HepG2 (cell line): Measurements from ENCODE around the gene ELP1. TPM values are rescaled to one million over a fixed set of nuclear protein-coding genes. Genes with fewer than 3 reads are reported as not detected.

ENCODE experiments used
- ARNTL ChIP-seq: sonication (generic); formaldehyde crosslinking; IDR thresholded peaks from 2 replicates; pipeline ENCODE4 v1.4.0; 2020; ENCODE audit warnings: mild to moderate bottlenecking, missing genetic modification reagents
- ATF1 ChIP-seq: IDR thresholded peaks from 2 replicates; pipeline ENCODE4 v1.6.1; 2016; ENCODE audit warnings: mild to moderate bottlenecking, control low read depth
- FIP1L1 ChIP-seq: fragments of 200-400 bp; formaldehyde crosslinking; IDR thresholded peaks from 2 replicates; pipeline ENCODE4 v1.6.1; 2018; ENCODE audit warnings: low read depth, mild to moderate bottlenecking, low read length, moderate library complexity, borderline replicate concordance; ENCODE audit not compliant: insufficient read depth
- FOXA1 ChIP-seq, 2 experiments: fragments of 450-650 bp in 1 of 2; sonication (generic) in 1 of 2; formaldehyde crosslinking in 1 of 2; IDR thresholded peaks; 2 replicates each; pipeline versions ENCODE4 v1.4.0 to v1.6.1; 2016 to 2020; ENCODE audit warnings: missing genetic modification reagents in 1 of 2
- FOXA3 ChIP-seq: IDR thresholded peaks from 2 replicates; pipeline ENCODE4 v1.6.1; 2016; ENCODE audit warnings: missing genetic modification reagents, missing compliant biosample characterization
- GPN1 ChIP-seq: sonication (generic); formaldehyde crosslinking; IDR thresholded peaks from 2 replicates; pipeline ENCODE4 v1.5.1; 2020; ENCODE audit warnings: missing genetic modification reagents, borderline replicate concordance
- HNRNPH1 ChIP-seq: fragments of 200-400 bp; formaldehyde crosslinking; optimal IDR thresholded peaks from 2 replicates; pipeline ENCODE3; 2017; ENCODE audit warnings: mild to moderate bottlenecking, low read depth, low read length
- KLF13 ChIP-seq: sonication (generic); formaldehyde crosslinking; IDR thresholded peaks from 2 replicates; pipeline ENCODE4 v1.4.0; 2020; ENCODE audit warnings: mild to moderate bottlenecking, missing genetic modification reagents
- NKX3-1 ChIP-seq: sonication (generic); formaldehyde crosslinking; IDR thresholded peaks from 2 replicates; pipeline ENCODE4 v1.5.0; 2020; ENCODE audit warnings: missing genetic modification reagents
- PHF5A ChIP-seq: IDR thresholded peaks from one replicate; pipeline ENCODE4 v1.6.1; 2018; ENCODE audit warnings: low read depth, missing genetic modification reagents; ENCODE audit not compliant: unreplicated experiment
- SOX6 ChIP-seq, 2 experiments: fragments of 450-650 bp in 1 of 2; sonication (generic) in 1 of 2; formaldehyde crosslinking in 1 of 2; IDR thresholded peaks; 2 replicates each; pipeline versions ENCODE4 v1.4.0 to v1.6.1; 2017 to 2020; ENCODE audit warnings: antibody characterized with exemption in 1 of 2, mild to moderate bottlenecking in 1 of 2, missing genetic modification reagents in 1 of 2
- SRSF4 ChIP-seq: fragments of 200-400 bp; formaldehyde crosslinking; IDR thresholded peaks from one replicate; pipeline ENCODE4 v1.6.1; 2018; ENCODE audit warnings: mild to moderate bottlenecking, low read depth, low read length, moderate library complexity; ENCODE audit not compliant: poor library complexity, severe bottlenecking
- ZBTB1 ChIP-seq: sonication (generic); formaldehyde crosslinking; IDR thresholded peaks from 2 replicates; pipeline ENCODE4 v1.4.0; 2020; ENCODE audit warnings: missing genetic modification reagents, borderline replicate concordance
- ZNF180 ChIP-seq: sonication (generic); formaldehyde crosslinking; IDR thresholded peaks from 2 replicates; pipeline ENCODE4 v1.4.0; 2020; ENCODE audit warnings: low read depth, missing genetic modification reagents, borderline replicate concordance
- ZNF552 ChIP-seq: sonication (generic); formaldehyde crosslinking; IDR thresholded peaks from 2 replicates; pipeline ENCODE4 v1.9.0; 2022; ENCODE audit warnings: missing genetic modification reagents, mild to moderate bottlenecking, borderline replicate concordance
- ZNF558 ChIP-seq: sonication (generic); formaldehyde crosslinking; IDR thresholded peaks from 2 replicates; pipeline ENCODE4 v1.9.0; 2022; ENCODE audit warnings: mild to moderate bottlenecking, missing genetic modification reagents, borderline replicate concordance
- ZNF879 ChIP-seq: sonication (generic); formaldehyde crosslinking; IDR thresholded peaks from 2 replicates; pipeline ENCODE4 v1.8.1; 2023; ENCODE audit warnings: missing genetic modification reagents
- polyA plus RNA-seq, 8 experiments: library from polyadenylated mRNA; depleted of rRNA in 3 of 8; stranded (reverse) in 7 of 8; unstranded in 1 of 8; fragments of >200 nt; fragmentation: Illumina TruSeq in 4 of 8; extraction: Trizol in 4 of 8; gene quantifications; 2 replicates each; pipeline versions ENCODE4 v1.2.1 to v1.2.3, GENCODE V29; 2011 to 2016; ENCODE audit warnings: low read depth in 4 of 8, missing spikeins in 1 of 8, mixed read lengths in 1 of 8; ENCODE audit not compliant: insufficient read depth in 1 of 8
- total RNA-seq, 5 experiments: library from RNA; depleted of rRNA; stranded (reverse); fragments of >200 nt; fragmentation: Illumina TruSeq; extraction: Trizol; gene quantifications; 2 replicates each; pipeline ENCODE4 v1.2.3, GENCODE V29; 2016; ENCODE audit warnings: low read depth in 1 of 5
- TF ChIP-seq, protein P1 (sequence below): sonication (generic); formaldehyde crosslinking; IDR thresholded peaks from 2 replicates; pipeline ENCODE4 v1.8.0; 2022; ENCODE audit warnings: mild to moderate bottlenecking, missing genetic modification reagents, borderline replicate concordance
- TF ChIP-seq, protein P2 (sequence below): IDR thresholded peaks from 2 replicates; pipeline ENCODE4 v1.6.1; 2016; ENCODE audit warnings: low read depth, missing genetic modification reagents, missing compliant biosample characterization
- TF ChIP-seq, protein P3 (sequence below): sonication (generic); formaldehyde crosslinking; conservative IDR thresholded peaks from 2 replicates; pipeline ENCODE4 v1.4.0; 2020; ENCODE audit warnings: missing genetic modification reagents
- TF ChIP-seq, protein P4 (sequence below): sonication (generic); formaldehyde crosslinking; IDR thresholded peaks from 2 replicates; pipeline ENCODE4 v1.4.0; 2020; ENCODE audit warnings: missing genetic modification reagents

The ELP1 gene
- total and polyA plus RNA-seq, 2 of the 13 experiments (the other 11 are each of a cell fraction or from before 2014, with no cell fraction given), result 157 to 275 TPM

DNA sequence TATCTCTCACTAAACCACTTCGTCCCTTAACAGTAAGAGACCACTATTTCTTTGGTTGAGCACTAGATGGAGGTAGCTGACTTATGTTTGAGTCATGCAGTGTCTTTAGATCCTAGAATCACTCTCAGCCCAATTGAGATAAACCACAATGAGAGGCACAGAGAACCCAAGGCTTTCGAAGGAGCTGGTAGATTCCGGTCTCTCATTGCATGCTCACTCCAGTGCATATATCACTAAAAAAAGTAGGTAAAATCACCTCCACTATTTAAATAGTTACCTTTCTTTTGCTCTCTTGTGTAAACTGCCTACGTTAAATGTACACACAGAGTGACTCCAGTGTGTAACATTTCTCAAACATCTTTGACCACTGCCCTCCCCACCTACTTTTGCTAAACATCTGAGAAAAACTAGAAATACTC is 44.3 kb downstream of the ELP1 start (continued):
- TF ChIP-seq, protein P1, sequence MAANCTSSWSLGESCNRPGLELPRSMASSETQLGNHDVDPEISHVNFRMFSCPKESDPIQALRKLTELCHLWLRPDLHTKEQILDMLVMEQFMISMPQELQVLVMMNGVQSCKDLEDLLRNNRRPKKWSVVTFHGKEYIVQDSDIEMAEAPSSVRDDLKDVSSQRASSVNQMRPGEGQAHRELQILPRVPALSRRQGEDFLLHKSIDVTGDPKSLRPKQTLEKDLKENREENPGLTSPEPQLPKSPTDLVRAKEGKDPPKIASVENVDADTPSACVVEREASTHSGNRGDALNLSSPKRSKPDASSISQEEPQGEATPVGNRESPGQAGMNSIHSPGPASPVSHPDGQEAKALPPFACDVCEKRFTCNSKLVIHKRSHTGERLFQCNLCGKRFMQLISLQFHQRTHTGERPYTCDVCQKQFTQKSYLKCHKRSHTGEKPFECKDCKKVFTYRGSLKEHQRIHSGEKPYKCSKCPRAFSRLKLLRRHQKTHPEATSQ (CRISPR knock-in tag), result no peak
- peak; percentile 59; the same call in 1 of the 2 replicates for TF ChIP-seq NKX3-1 (CRISPR knock-in tag)
- TF ChIP-seq HNRNPH1, result no peak
- TF ChIP-seq ZNF558 (CRISPR knock-in tag), result no peak
- TF ChIP-seq, protein P2, sequence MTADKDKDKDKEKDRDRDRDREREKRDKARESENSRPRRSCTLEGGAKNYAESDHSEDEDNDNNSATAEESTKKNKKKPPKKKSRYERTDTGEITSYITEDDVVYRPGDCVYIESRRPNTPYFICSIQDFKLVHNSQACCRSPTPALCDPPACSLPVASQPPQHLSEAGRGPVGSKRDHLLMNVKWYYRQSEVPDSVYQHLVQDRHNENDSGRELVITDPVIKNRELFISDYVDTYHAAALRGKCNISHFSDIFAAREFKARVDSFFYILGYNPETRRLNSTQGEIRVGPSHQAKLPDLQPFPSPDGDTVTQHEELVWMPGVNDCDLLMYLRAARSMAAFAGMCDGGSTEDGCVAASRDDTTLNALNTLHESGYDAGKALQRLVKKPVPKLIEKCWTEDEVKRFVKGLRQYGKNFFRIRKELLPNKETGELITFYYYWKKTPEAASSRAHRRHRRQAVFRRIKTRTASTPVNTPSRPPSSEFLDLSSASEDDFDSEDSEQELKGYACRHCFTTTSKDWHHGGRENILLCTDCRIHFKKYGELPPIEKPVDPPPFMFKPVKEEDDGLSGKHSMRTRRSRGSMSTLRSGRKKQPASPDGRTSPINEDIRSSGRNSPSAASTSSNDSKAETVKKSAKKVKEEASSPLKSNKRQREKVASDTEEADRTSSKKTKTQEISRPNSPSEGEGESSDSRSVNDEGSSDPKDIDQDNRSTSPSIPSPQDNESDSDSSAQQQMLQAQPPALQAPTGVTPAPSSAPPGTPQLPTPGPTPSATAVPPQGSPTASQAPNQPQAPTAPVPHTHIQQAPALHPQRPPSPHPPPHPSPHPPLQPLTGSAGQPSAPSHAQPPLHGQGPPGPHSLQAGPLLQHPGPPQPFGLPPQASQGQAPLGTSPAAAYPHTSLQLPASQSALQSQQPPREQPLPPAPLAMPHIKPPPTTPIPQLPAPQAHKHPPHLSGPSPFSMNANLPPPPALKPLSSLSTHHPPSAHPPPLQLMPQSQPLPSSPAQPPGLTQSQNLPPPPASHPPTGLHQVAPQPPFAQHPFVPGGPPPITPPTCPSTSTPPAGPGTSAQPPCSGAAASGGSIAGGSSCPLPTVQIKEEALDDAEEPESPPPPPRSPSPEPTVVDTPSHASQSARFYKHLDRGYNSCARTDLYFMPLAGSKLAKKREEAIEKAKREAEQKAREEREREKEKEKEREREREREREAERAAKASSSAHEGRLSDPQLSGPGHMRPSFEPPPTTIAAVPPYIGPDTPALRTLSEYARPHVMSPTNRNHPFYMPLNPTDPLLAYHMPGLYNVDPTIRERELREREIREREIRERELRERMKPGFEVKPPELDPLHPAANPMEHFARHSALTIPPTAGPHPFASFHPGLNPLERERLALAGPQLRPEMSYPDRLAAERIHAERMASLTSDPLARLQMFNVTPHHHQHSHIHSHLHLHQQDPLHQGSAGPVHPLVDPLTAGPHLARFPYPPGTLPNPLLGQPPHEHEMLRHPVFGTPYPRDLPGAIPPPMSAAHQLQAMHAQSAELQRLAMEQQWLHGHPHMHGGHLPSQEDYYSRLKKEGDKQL (CRISPR knock-in tag), result peak; percentile 66
- TF ChIP-seq ZNF552, result no peak
- TF ChIP-seq SOX6 (IDR thresholded peaks at IDR 0.05), result no peak
- peak; percentile 70; the same call in 1 of the 2 replicates for TF ChIP-seq SOX6 (CRISPR knock-in tag; IDR thresholded peaks at IDR 0.05)
- TF ChIP-seq FIP1L1, result no peak
- TF ChIP-seq, protein P3, sequence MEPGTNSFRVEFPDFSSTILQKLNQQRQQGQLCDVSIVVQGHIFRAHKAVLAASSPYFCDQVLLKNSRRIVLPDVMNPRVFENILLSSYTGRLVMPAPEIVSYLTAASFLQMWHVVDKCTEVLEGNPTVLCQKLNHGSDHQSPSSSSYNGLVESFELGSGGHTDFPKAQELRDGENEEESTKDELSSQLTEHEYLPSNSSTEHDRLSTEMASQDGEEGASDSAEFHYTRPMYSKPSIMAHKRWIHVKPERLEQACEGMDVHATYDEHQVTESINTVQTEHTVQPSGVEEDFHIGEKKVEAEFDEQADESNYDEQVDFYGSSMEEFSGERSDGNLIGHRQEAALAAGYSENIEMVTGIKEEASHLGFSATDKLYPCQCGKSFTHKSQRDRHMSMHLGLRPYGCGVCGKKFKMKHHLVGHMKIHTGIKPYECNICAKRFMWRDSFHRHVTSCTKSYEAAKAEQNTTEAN, result peak; percentile 76; the same call in 1 of the 2 replicates
- TF ChIP-seq KLF13 (CRISPR knock-in tag), result no peak
- no peak for TF ChIP-seq GPN1 (CRISPR knock-in tag)
- TF ChIP-seq SRSF4, result no peak
- TF ChIP-seq ZNF180, result no peak
- peak; percentile 93 for TF ChIP-seq FOXA3
- no peak for TF ChIP-seq ZBTB1 (CRISPR knock-in tag)
- peak; percentile 60; the same call in 1 of the 2 replicates for TF ChIP-seq ARNTL (CRISPR knock-in tag)
- no peak for TF ChIP-seq PHF5A (CRISPR knock-in tag)
- TF ChIP-seq ZNF879 (CRISPR knock-in tag), result no peak
- TF ChIP-seq, protein P4, sequence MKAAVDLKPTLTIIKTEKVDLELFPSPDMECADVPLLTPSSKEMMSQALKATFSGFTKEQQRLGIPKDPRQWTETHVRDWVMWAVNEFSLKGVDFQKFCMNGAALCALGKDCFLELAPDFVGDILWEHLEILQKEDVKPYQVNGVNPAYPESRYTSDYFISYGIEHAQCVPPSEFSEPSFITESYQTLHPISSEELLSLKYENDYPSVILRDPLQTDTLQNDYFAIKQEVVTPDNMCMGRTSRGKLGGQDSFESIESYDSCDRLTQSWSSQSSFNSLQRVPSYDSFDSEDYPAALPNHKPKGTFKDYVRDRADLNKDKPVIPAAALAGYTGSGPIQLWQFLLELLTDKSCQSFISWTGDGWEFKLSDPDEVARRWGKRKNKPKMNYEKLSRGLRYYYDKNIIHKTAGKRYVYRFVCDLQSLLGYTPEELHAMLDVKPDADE (CRISPR knock-in tag), result no peak
- TF ChIP-seq ATF1, result peak; percentile 51; the same call in 1 of the 2 replicates
- TF ChIP-seq FOXA1 (IDR thresholded peaks at IDR 0.05), result peak; percentile 32; the same call in 1 of the 2 replicates
- peak; percentile 82 for TF ChIP-seq FOXA1 (CRISPR knock-in tag; IDR thresholded peaks at IDR 0.05)
